NCI-H345 treated with DMSO at 0.1 percent for 48 hours (cell line): ENCODE data around the gene S100A10.

ENCODE experiments used
- DNase-seq: peaks from one replicate; lab custom pipeline; 2025; ENCODE audit not compliant: unreplicated experiment; lab: John Stamatoyannopoulos, UW

The S100A10 gene

GRCh38 chr1:152013664-152014237, 20.1 kb upstream of the S100A10 start:
- no peak for DNase-seq

GRCh38 chr1:152009691-152010090, 16.0 kb upstream of the S100A10 start:
- DNase-seq = no peak

- no peak for DNase-seq
These were observed 13.4 kb upstream of the S100A10 start for GRCh38 chr1:152007047-152007446.

- no peak for DNase-seq
These were observed 11.8 kb upstream of the S100A10 start for GRCh38 chr1:152005360-152005912.

- DNase-seq = no peak
These were observed 10.3 kb upstream of the S100A10 start for GRCh38 chr1:152003846-152004442.

GRCh38 chr1:152002960-152003359, 9.3 kb upstream of the S100A10 start:
- DNase-seq = no peak

- peak; percentile 12 for DNase-seq
These were observed 8.2 kb upstream of the S100A10 start for GRCh38 chr1:152001631-152002584.

- no peak for DNase-seq
These were observed 7.4 kb upstream of the S100A10 start for GRCh38 chr1:152000964-152001630.

GRCh38 chr1:151998611-151999362, 5.1 kb upstream of the S100A10 start:
- no peak for DNase-seq

- no peak for DNase-seq
These were observed 3.6 kb upstream of the S100A10 start for GRCh38 chr1:151997284-151997570.

GRCh38 chr1:151995774-151996173, 2.1 kb upstream of the S100A10 start:
- no peak for DNase-seq

- no peak for DNase-seq
These were observed 1.3 kb upstream of the S100A10 start for GRCh38 chr1:151994956-151995355.

- DNase-seq = no peak
These were observed 450 bp downstream of the S100A10 start for GRCh38 chr1:151993084-151993733.

- no peak for DNase-seq
These were observed 1.2 kb downstream of the S100A10 start for GRCh38 chr1:151992303-151993083.

- no peak for DNase-seq
These were observed 1.9 kb downstream of the S100A10 start for GRCh38 chr1:151991663-151992302.

- DNase-seq = no peak
These were observed 2.8 kb downstream of the S100A10 start for GRCh38 chr1:151990856-151991198.

GRCh38 chr1:151990058-151990855, 3.4 kb downstream of the S100A10 start:
- DNase-seq = no peak

- no peak for DNase-seq
These were observed 4.3 kb downstream of the S100A10 start for GRCh38 chr1:151989211-151989862.
